T-helper 22 cell (primary cell): Measurements from ENCODE around the gene CDH23.

Experiments used
- DNase-seq: peaks from one replicate; pipeline ENCODE4 v3.0.0-alpha.2; 2020; ENCODE audit warnings: low read depth

The CDH23 gene

DNA sequence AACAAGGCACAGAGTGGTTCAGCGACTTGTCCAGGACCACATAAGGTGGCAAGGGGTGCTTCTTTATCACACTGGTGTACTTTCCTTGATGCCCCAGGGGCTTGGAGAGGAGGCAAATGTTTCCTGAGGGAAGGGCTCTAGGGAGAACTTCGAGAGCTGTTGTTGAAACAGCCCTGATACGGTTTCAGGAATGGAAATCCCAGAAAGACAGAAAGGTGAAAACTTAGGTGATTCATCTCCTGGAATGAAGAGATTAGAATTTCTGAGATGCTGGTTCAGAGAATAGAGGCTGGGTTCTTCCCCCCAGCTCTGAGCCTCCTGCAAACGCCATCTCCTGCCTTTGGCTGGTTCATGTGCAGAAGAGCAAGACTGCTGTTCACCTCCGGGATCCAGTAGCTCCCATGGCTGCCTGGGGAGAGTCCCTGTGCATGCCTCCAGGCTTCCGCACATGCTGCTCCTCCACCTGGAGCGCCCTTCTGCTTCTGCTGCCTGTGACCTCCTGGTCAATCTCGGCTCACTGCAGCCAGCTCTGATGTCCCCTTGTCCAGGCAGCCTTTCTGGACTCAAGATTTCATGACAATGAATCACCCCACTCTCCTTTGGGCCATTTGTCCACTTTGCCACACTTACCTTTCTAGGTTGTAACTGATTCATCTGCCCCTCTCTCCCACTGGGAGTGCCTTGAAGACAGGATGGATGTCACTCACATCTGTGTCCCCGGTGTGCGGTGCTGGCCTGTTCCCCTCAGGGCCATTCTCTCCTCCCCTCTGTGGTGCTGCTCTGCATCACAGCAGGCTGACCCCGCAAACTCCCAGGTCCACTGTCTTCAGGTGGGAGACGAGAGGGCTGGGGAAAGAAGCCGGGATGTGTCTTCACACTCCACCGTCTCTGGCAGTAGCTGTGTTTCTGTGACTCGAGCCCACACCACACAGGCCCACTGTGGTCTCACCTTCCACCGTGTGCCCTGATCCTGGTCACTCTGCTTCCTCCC, 3.6 kb upstream of the CDH23 start:
- no peak for DNase-seq

DNA sequence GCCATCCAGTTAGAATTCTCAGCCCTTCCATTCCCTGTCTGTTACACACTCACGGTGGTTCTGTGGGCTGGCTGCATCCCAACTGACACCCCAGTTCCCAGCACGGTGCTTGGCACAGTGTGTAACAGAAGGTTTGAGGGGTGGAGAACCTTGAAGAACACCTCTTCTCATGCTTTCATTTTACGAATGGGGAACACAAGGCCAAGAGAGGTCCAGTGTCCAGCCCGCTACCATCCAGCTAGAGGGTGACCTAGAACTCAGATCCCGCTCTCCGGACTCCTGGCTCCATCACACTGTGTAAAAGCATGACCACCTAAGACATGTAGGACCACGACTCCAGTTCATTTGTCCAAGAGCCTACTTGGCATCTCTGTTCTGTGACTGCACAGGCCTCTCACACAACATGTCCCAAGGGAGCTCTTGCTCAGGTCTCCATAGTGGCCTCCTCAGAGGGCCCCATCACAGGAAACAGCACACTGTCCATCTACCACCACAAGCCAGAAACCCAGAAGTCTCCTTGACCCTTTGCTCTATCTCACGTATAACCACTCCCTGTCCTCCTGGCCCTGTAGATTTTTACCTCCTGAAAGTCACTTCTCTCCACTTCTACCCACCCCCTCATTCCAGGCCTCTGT, 2.8 kb upstream of the CDH23 start:
- DNase-seq = no peak

- no peak for DNase-seq
Observed at GRCh38 chr10:71394926-71395562, 1.7 kb upstream of the CDH23 start.

DNA sequence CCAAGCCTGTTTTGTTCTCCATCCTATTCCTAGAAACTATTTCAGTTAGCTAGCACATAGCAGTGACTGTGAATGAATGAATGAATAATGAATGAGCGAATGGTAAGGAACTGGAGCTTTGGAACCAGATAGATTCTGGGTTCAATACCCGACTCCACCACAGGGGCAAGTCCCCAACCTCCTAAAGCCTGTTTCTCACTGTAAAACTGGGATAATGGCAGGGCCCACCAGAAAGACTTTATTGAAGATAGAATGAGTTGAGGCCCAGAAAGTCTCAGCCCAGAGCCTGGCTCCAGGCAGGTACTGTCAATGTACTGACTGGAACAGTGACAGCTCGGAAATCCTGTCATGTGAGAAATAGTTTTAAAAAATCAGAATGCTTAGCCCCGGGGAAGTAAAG, 1.1 kb upstream of the CDH23 start:
- DNase-seq = no peak

- no peak for DNase-seq
Observed at GRCh38 chr10:71396084-71396710, 523 bp upstream of the CDH23 start.

DNA sequence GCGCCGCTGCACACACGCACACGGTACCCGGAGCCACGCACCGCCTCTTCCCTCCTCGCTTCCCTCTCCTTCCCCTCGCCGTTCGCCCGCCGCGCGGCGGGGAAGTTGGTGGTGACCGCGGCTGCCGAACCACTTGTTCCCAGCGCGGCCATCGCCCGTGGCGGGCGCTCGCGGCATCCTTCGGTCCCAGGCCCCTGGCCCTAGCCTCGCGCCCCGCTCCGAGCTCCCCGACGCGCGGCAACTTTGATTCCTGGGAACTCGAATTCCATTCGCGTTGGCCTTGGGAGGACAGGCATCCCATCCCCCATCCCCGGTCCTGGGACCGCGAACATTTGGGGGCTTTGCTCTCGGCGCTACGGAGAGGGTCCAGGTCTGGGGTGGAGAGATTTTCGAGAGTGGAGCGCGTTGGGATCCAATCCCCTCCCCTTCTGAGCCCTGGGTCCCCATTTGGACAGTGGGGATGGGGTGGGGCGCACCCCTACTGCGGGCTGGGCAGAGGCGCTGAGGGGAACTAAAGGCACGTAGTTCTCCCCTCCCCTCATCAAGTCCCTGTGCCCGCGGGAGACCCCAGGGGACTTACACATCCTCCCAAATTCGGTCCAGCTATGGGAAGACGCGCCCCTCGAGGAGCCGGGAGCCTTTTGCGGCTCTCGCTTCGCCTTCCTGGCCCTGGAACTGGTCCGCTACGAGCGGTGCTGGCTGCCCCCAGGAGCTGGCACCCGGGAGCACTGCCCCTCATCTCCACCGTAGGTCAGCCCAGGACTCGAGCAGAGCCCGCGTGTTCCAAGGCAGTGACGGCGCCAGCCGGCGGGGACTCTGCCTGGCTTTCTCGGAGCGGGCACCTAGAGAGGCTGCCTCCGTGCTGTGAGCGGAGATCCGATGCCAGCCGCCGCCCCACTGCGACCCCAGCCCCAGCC, 834 bp downstream of the CDH23 start:
- DNase-seq = no peak

GRCh38 chr10:71398976-71399375, 2.3 kb downstream of the CDH23 start:
- no peak for DNase-seq

GRCh38 chr10:71399946-71400345, 3.2 kb downstream of the CDH23 start:
- DNase-seq = no peak

DNA sequence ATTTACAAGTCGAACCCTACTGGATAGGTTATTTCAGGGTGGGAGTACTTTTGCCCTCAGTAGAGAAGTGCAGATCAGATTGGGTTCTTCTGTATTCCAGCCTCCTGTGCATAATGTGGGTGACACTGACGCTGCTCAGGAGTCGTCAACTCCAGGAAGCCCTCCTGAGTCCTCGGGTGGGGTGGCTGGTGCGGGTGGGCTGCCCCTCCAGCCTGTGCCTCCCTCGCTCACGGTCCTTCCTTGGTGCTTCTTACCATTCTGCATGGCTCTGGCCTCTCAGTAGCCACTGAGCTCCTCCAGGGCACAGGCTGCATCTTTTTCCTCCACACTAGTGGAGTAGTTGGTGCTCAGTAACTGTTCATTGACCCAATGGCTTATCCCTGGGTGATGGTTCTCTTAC, 4.3 kb downstream of the CDH23 start:
- DNase-seq = no peak

GRCh38 chr10:71402005-71402404, 5.3 kb downstream of the CDH23 start:
- no peak for DNase-seq

GRCh38 chr10:71404503-71405295, 8.0 kb downstream of the CDH23 start:
- DNase-seq = no peak

DNA sequence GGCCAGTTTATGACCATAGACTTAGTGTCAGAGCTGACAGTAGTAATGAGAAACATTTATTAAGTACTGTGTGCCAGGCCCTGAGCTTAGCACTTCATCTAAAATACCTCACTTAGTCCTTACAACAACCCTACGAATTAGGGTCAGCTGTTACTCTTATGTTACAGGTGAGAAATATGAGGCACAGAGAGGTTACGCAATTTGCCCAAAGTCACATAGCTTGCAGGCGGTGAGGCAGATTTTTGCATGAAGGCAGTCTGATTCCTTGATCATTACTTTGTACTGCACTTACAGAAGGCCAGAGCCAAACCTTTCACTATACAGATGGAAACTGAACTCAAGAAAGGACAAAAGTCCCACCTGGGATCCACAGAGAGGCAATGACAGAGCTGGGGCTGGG, 10.2 kb downstream of the CDH23 start:
- no peak for DNase-seq

DNA sequence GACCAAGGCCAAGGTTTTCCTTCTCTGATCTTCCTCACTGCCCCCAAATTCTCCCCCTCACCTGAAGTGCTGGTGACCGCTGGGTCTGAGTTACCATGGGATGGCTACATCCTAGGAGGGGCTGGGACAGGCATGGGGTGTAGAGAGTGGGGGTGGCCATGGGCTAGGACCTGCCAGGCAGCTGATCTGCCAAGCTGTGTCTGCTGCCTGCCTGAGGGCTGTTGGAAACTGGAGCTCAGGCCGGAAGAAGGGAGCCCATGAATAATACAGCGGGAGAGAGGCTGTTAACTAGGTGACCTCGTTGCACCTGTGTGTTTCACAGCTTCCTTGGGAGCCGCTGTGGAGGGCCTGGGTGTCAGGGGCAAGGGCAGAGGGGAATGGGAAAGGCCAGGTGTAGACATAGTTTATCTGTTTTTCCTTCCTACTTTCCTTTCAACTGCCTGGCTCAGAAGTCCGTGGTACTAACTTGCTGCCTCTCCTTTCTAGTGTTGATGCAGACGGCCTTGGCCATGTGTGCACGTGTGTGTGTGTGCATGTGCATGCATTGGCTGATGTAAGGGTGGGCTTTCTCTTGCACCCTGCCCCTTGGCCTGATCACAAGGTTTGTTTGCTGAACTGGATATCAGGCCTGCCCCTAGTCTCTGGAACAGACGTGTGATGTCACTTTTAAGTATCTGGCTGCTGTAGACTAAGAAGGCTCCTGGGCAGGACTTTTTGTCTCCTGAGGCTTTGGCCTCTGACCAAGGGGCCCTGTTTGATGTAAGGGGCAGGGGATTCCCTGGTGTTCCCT, 11.9 kb downstream of the CDH23 start:
- DNase-seq = no peak

DNA sequence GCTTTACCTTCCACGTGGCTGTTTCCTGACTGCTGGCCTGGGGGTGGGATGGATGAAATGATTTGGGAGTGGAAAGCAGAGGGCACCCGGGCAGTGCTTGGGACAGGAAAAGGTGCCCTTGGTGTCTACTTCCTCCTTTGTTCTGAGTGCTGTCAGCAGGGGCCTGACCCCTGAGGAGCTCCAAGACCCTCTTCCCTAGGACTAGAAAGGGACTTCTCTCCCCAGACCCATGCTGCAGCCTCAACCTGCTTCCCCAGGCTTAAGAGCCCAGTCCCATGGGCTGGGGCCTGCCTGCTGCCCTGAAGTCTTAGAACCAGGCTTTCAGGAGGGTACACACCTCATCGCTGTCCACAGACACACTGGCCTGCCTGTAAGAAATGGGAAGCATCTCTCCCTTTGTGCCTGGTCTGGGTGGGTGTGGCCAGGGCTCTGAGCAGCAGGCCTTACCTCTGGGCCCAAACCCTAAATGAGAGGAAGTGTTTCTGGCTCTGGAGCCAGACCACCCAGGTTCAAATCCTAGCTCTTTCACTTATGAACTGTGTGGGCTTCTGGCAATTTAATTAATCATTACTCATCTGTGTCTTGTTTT, 12.9 kb downstream of the CDH23 start:
- no peak for DNase-seq

DNA sequence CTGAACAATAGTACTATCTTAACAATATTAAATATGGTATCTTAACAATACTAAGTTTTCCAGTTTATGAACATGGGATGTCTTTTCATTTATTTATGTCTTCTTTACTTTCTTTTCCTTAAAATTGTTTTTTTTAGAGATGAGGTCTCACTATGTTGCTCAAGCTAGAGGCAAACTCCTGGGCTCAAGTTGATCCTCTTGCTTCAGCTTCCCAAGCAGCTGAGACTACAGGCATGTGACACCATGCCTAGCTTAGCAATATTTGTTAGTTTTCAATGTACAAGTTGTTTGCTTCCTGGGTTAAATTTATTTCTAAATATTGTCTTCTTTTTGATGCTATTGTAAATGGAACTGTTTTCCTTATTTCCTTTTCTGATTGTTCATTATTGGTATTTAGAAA, 16.9 kb downstream of the CDH23 start:
- DNase-seq = no peak

DNA sequence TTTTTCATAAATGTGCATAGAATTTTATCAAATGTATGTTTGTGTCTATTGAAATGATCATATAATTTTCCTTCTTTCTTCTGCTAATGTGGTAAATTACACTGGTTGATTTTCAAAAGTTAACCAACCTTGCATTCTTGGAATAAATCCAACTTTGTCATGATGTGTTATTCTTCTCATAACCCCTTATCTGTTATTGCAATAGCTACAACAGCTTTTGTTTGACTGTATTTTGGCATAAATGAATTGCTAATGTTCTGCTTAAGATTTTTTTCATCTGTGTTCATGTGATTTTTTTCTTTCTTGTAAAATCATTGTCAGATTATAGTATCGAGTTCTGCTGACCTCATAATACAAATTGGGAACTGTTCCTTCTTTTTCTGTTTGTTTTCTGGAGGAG, 17.6 kb downstream of the CDH23 start:
- no peak for DNase-seq

DNA sequence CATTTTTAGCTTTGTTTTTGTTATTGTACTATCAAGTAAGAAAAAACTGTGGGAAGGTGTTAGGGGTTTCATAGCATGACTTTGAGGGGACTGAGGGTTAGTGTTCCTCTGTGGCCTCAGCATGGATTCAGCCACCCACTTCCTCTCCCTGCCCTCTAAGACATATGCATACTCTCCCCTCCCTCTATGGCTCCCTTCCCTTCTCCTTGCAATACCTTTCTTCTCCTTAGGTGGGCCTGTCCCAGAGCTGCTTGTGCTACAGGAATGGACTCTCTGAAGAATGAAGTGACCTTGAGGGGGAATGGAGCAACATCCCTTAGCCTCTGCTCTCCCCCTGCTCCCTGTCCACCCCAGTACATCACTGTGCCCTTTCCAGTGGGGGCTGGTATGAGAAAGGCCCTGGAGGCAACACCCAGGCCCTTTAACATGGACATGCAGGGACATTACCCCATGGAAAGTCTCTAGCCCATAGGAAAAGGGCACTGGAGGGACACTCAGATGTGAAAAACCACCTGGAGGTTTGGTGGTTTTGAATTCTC, 22.4 kb downstream of the CDH23 start:
- no peak for DNase-seq

GRCh38 chr10:71419750-71420149, 23.0 kb downstream of the CDH23 start:
- no peak for DNase-seq

GRCh38 chr10:71421075-71421434, 24.3 kb downstream of the CDH23 start:
- DNase-seq = no peak
